Esophagus squamous epithelium (tissue), 5 donors: ENCODE data around the gene ZNF454. TPM values are rescaled to one million over a fixed set of nuclear protein-coding genes. Genes with fewer than 3 reads are reported as not detected.

Experiments used
- DNase-seq: peaks from one replicate; lab custom pipeline; 2025; lab: John Stamatoyannopoulos, UW
- H3K27ac ChIP-seq, 4 donors: fragments of 200-600 bp; sonication (generic); one replicate each; pipeline ENCODE4 v1.5.1; 2016 to 2019; ENCODE audit warnings: mild to moderate bottlenecking in 1 of 4
- H3K27me3 ChIP-seq, 4 donors: fragments of 200-600 bp; sonication (generic); 1 replicate in 3 of 4; 2 replicates in 1 of 4; pipeline versions ENCODE4 v1.5.1 to v1.6.0; 2017 to 2021; ENCODE audit warnings: antibody characterized with exemption in 1 of 4
- H3K36me3 ChIP-seq, 3 donors: fragments of 200-600 bp; sonication (generic); one replicate each; pipeline ENCODE4 v1.5.1; 2016 to 2019
- H3K4me1 ChIP-seq, 3 donors: fragments of 200-600 bp; sonication (generic); one replicate each; pipeline ENCODE4 v1.5.1; 2017 to 2019
- H3K4me3 ChIP-seq, 4 donors: fragments of 200-600 bp; sonication (generic); 1 replicate in 3 of 4; 2 replicates in 1 of 4; pipeline ENCODE4 v1.5.1; 2016 to 2019; ENCODE audit warnings: mild to moderate bottlenecking in 2 of 4, moderate library complexity in 1 of 4
- H3K9me3 ChIP-seq, 3 donors: fragments of 200-600 bp; sonication (generic); one replicate each; pipeline ENCODE4 v1.5.1; 2016 to 2019
- CTCF ChIP-seq, 6 experiments: fragments of 450-650 bp in 4 of 6; fragments of 200-600 bp in 2 of 6; sonication (generic) in 2 of 6; IDR thresholded peaks; one replicate each; pipeline ENCODE4 v1.5.1; 2016 to 2019; ENCODE audit warnings: antibody characterized with exemption in 6 of 6, mild to moderate bottlenecking in 4 of 6, moderate library complexity in 4 of 6
- POLR2A ChIP-seq, 4 donors: fragments of 450-650 bp; IDR thresholded peaks; one replicate each; pipeline ENCODE4 v1.6.1; 2017; ENCODE audit warnings: antibody characterized with exemption in 4 of 4, mild to moderate bottlenecking in 4 of 4, moderate library complexity in 3 of 4
- WGBS, 2 donors: methylation state at CpG; one replicate each; pipeline ENCODE4 v1.1.5; 2018; 5-methylcytosine and 5-hydroxymethylcytosine counted together
- intact Hi-C: fragments of 100-400 bp; cut with DNase I; formaldehyde crosslinking; loops from one replicate; pipeline ENCODE4 v1.15.0; 2022
- total RNA-seq, 4 donors: library from RNA; depleted of rRNA; stranded (reverse); fragments of >200 nt; gene quantifications; one replicate each; pipeline ENCODE4 v1.1.0, GENCODE V29; 2016
- donor health status: DM: yes; HTN: yes; CAD: no.

ZNF454 gene
- total RNA-seq, 4 donors from 2014 or later, result 0.40 to 1.5 (median 1.4) TPM; not detected in 1

- no peak for DNase-seq
- no peak for TF ChIP-seq CTCF (IDR thresholded peaks at IDR 0.05)
- TF ChIP-seq POLR2A (IDR thresholded peaks at IDR 0.05), result no peak
- H3K4me3 ChIP-seq, result no peak overlapping the region
- H3K4me1 ChIP-seq, result peaks cover 0 to 13% (median 9%) of the 10 kb centered on the region in 3 donors
- no peak overlapping the region for H3K27ac ChIP-seq
- H3K36me3 ChIP-seq, result no peaks in the 10 kb centered on the region
- peaks cover 0 to 60% (median 3%) of the 10 kb centered on the region in 4 donors for H3K27me3 ChIP-seq
- intact Hi-C loops, result no loop called here
- peaks cover 0 to 11% (median 3%) of the 10 kb centered on the region in 3 donors for H3K9me3 ChIP-seq
- WGBS, 2 donors, result 12 to 13% methylated on average over 6 of the region's 6 CpGs
Observed at GRCh38 chr5:178995341-178995690, 54.3 kb downstream of the ZNF454 start.

GRCh38 chr5:178996156-178996555 is 55.2 kb downstream of the ZNF454 start:
- H3K36me3 ChIP-seq, result no peaks in the 10 kb centered on the region
- 55 to 67% methylated on average over 9 to 10 of the region's 11 CpGs for WGBS, 2 donors
- DNase-seq, result no peak
- intact Hi-C loops, result no loop called here
- peaks cover 0 to 64% (median 3%) of the 10 kb centered on the region in 4 donors for H3K27me3 ChIP-seq
- no peak overlapping the region for H3K4me3 ChIP-seq
- H3K9me3 ChIP-seq, result peaks cover 0 to 2% (median 0%) of the 10 kb centered on the region in 3 donors
- H3K4me1 ChIP-seq, result peaks cover 0 to 13% (median 9%) of the 10 kb centered on the region in 3 donors
- no peak overlapping the region for H3K27ac ChIP-seq
- no peak for TF ChIP-seq CTCF (IDR thresholded peaks at IDR 0.05)
- no peak for TF ChIP-seq POLR2A (IDR thresholded peaks at IDR 0.05)

- no peak overlapping the region for H3K27ac ChIP-seq
- H3K4me1 ChIP-seq, result peaks cover 0 to 13% (median 9%) of the 10 kb centered on the region in 3 donors
- DNase-seq, result no peak
- H3K9me3 ChIP-seq, result no peaks in the 10 kb centered on the region
- TF ChIP-seq CTCF (IDR thresholded peaks at IDR 0.05), result no peak
- no peak for TF ChIP-seq POLR2A (IDR thresholded peaks at IDR 0.05)
- no peaks in the 10 kb centered on the region for H3K36me3 ChIP-seq
- peaks cover 0 to 55% (median 3%) of the 10 kb centered on the region in 4 donors for H3K27me3 ChIP-seq
- WGBS, 2 donors, result 60 to 64% methylated on average over 6 of the region's 6 CpGs
- no peak overlapping the region for H3K4me3 ChIP-seq
- intact Hi-C loops, result no loop called here
Observed at GRCh38 chr5:178997191-178997590, 56.2 kb downstream of the ZNF454 start.

GRCh38 chr5:178998441-178998840 is 57.4 kb downstream of the ZNF454 start:
- no peaks in the 10 kb centered on the region for H3K9me3 ChIP-seq
- H3K36me3 ChIP-seq, result no peaks in the 10 kb centered on the region
- no peak for TF ChIP-seq CTCF (IDR thresholded peaks at IDR 0.05)
- TF ChIP-seq POLR2A (IDR thresholded peaks at IDR 0.05), result no peak
- intact Hi-C loops, result no loop called here
- peaks cover 0 to 13% (median 9%) of the 10 kb centered on the region in 3 donors for H3K4me1 ChIP-seq
- no peak for DNase-seq
- H3K27ac ChIP-seq, result no peak overlapping the region
- no peak overlapping the region for H3K4me3 ChIP-seq
- 95 to 97% methylated on average over 12 to 13 of the region's 13 CpGs for WGBS, 2 donors
- peaks cover 0 to 43% (median 3%) of the 10 kb centered on the region in 4 donors for H3K27me3 ChIP-seq

GRCh38 chr5:179006564-179006963 is 65.6 kb downstream of the ZNF454 start:
- 84 to 85% methylated on average over 2 of the region's 2 CpGs for WGBS, 2 donors
- H3K9me3 ChIP-seq, result peaks cover 0 to 6% (median 0%) of the 10 kb centered on the region in 3 donors

More at GRCh38 chr5:179006564-179006963, 65.6 kb downstream of the ZNF454 start:
- H3K27me3 ChIP-seq, result no peaks in the 10 kb centered on the region
- DNase-seq, result no peak
- intact Hi-C loops, result no loop called here
- no peak overlapping the region for H3K4me3 ChIP-seq
- TF ChIP-seq CTCF (IDR thresholded peaks at IDR 0.05) (no peak), POLR2A (IDR thresholded peaks at IDR 0.05) (no peak)
- H3K36me3 ChIP-seq, result no peaks in the 10 kb centered on the region
- no peak overlapping the region for H3K27ac ChIP-seq
- H3K4me1 ChIP-seq, result no peaks in the 10 kb centered on the region
